ENCODE results near the gene CELF1.
"Not testable (repeated sequence)": the region's sequence is repeated elsewhere in the genome, so short reads cannot be mapped to it uniquely, and the experiment has no call there.

DNA sequence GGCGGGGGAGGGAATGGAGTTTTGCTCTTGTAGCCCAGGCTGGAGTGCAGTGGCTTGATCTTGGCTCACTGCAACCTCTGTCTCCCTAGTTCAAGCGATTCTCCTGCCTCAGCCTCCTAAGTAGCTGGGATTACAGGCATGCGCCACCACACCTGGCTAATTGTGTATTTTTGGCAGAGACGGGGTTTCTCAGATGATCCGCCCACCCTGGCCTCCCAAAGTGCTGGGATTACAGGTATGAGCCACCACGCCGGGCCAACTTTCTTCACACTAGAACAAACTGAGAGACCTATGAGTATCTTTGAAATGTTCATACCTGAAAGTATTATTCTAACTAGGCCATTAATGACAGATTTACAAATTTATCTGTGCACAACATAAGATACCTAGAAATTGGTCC, 6.7 kb downstream of the CELF1 start:
- TF ChIP-seq EP300 (IDR thresholded peaks at IDR 0.05; ENCODE audit: borderline replicate concordance in 1 of 2, low read depth in 1 of 2, low read length in 1 of 2); MEF2A (IDR thresholded peaks at IDR 0.05; ENCODE audit: borderline replicate concordance, low read depth); FOSL2 (IDR thresholded peaks at IDR 0.05; ENCODE audit: borderline replicate concordance, low read depth); RFX5 (IDR thresholded peaks at IDR 0.05; ENCODE audit: low read length); RXRA (IDR thresholded peaks at IDR 0.05; ENCODE audit: borderline replicate concordance, low read depth); CHD2 (IDR thresholded peaks at IDR 0.05; ENCODE audit: low read length, partially characterized antibody); GATA2 (CRISPR knock-in tag; IDR thresholded peaks at IDR 0.05); MXI1 (IDR thresholded peaks at IDR 0.05; ENCODE audit: low read depth, low read length): not testable (repeated sequence)
- TF ChIP-seq, protein P1, sequence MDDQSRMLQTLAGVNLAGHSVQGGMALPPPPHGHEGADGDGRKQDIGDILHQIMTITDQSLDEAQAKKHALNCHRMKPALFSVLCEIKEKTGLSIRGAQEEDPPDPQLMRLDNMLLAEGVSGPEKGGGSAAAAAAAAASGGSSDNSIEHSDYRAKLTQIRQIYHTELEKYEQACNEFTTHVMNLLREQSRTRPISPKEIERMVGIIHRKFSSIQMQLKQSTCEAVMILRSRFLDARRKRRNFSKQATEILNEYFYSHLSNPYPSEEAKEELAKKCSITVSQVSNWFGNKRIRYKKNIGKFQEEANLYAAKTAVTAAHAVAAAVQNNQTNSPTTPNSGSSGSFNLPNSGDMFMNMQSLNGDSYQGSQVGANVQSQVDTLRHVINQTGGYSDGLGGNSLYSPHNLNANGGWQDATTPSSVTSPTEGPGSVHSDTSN (IDR thresholded peaks at IDR 0.05) = not testable (repeated sequence)
- TF ChIP-seq, protein P2, sequence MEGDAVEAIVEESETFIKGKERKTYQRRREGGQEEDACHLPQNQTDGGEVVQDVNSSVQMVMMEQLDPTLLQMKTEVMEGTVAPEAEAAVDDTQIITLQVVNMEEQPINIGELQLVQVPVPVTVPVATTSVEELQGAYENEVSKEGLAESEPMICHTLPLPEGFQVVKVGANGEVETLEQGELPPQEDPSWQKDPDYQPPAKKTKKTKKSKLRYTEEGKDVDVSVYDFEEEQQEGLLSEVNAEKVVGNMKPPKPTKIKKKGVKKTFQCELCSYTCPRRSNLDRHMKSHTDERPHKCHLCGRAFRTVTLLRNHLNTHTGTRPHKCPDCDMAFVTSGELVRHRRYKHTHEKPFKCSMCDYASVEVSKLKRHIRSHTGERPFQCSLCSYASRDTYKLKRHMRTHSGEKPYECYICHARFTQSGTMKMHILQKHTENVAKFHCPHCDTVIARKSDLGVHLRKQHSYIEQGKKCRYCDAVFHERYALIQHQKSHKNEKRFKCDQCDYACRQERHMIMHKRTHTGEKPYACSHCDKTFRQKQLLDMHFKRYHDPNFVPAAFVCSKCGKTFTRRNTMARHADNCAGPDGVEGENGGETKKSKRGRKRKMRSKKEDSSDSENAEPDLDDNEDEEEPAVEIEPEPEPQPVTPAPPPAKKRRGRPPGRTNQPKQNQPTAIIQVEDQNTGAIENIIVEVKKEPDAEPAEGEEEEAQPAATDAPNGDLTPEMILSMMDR (IDR thresholded peaks at IDR 0.05) = not testable (repeated sequence)
- TF ChIP-seq, protein P3, sequence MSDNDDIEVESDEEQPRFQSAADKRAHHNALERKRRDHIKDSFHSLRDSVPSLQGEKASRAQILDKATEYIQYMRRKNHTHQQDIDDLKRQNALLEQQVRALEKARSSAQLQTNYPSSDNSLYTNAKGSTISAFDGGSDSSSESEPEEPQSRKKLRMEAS (IDR thresholded peaks at IDR 0.05; ENCODE audit: low read depth) = not testable (repeated sequence)
